Sigmoid colon (tissue), 7 donors: ENCODE results near the gene FOLR3. TPM values are rescaled to one million over a fixed set of nuclear protein-coding genes. Genes with fewer than 3 reads are reported as not detected.

ENCODE experiments used
- DNase-seq: peaks from one replicate; pipeline ENCODE4 v3.0.0-alpha.2; 2019
- H3K27ac ChIP-seq, 4 donors: fragments of 200-600 bp; sonication (generic); one replicate each; pipeline ENCODE4 v1.5.1; 2016 to 2019; ENCODE audit warnings: mild to moderate bottlenecking in 1 of 4
- H3K27me3 ChIP-seq, 3 donors: fragments of 200-600 bp; sonication (generic); one replicate each; pipeline ENCODE4 v1.5.1; 2019; ENCODE audit warnings: mild to moderate bottlenecking in 1 of 3
- H3K36me3 ChIP-seq, 4 donors: fragments of 200-600 bp; sonication (generic); one replicate each; pipeline ENCODE4 v1.5.1; 2016 to 2019
- H3K4me1 ChIP-seq, 4 donors: fragments of 200-600 bp; sonication (generic); one replicate each; pipeline ENCODE4 v1.5.1; 2017 to 2019
- H3K4me3 ChIP-seq, 4 donors: fragments of 200-600 bp; sonication (generic); one replicate each; pipeline ENCODE4 v1.5.1; 2017 to 2019; ENCODE audit warnings: mild to moderate bottlenecking in 2 of 4, moderate library complexity in 1 of 4
- H3K9me3 ChIP-seq, 4 donors: fragments of 200-600 bp in 3 of 4; sonication (generic) in 3 of 4; one replicate each; pipeline versions ENCODE4 v1.5.1 to v1.6.1; 2013 to 2019
- EP300 ChIP-seq, 4 donors: sonication (generic); formaldehyde crosslinking; IDR thresholded peaks; one replicate each; pipeline ENCODE4 v1.6.1; 2017; ENCODE audit warnings: antibody characterized with exemption in 4 of 4
- POLR2A ChIP-seq, 2 donors: fragments of 450-650 bp; IDR thresholded peaks; one replicate each; pipeline ENCODE4 v1.6.1; 2016; ENCODE audit warnings: antibody characterized with exemption in 2 of 2, mild to moderate bottlenecking in 2 of 2, moderate library complexity in 2 of 2
- POLR2AphosphoS5 ChIP-seq, 4 donors: sonication (generic); formaldehyde crosslinking; IDR thresholded peaks; one replicate each; pipeline ENCODE4 v1.6.1; 2017; ENCODE audit warnings: antibody characterized with exemption in 4 of 4
- WGBS, 2 donors: extraction: QIAGEN DNeasy Blood & Tissue Kit; methylation state at CpG; one replicate each; pipeline ENCODE4 v1.1.7; 2013; 5-methylcytosine and 5-hydroxymethylcytosine counted together
- intact Hi-C: fragments of 100-400 bp; cut with DNase I; formaldehyde crosslinking; loops from one replicate; pipeline ENCODE4 v1.15.1; 2023
- polyA plus RNA-seq, 3 donors: library from polyadenylated mRNA; stranded (reverse); fragments of 200-250 nt; gene quantifications; one replicate each; pipeline ENCODE4 v1.2.3, GENCODE V29; 2013
- total RNA-seq, 4 donors: library from RNA; depleted of rRNA; stranded (reverse); fragments of >200 nt; gene quantifications; one replicate each; pipeline ENCODE4 v1.1.0, GENCODE V29; 2016
- TF ChIP-seq, protein P1 (sequence below), 4 experiments: fragments of 450-650 bp in 3 of 4; fragments of 200-600 bp in 1 of 4; IDR thresholded peaks; one replicate each; pipeline ENCODE4 v1.5.1; 2016 to 2019; ENCODE audit warnings: antibody characterized with exemption in 4 of 4, mild to moderate bottlenecking in 3 of 4, moderate library complexity in 2 of 4
- donor health status: healthy with polysubstance abuse.
- donor health status: Bipolar disorder and iron deficiency.
- donor health status: healthy.

The FOLR3 gene
- total and polyA plus RNA-seq, 7 donors: 0.16 TPM; not detected in 6

DNA sequence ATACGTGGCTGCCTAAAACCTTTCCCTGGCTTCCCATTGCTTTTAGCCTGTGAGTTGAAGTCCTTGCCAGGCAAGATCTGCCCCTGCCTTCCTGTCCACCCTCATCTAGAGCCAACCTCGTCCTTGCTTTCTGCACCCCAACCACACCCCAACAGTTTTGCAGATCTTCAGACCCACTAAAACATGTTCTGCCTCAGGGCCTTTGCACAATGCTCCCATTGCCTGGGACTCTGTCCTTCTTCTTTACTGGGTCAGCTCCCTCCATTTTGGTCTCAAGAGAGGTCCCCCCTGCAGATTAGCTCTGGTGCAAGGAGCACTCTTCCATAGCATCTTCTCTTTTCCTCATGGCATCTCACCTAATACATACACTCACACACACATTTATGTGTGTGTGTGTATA is 14.6 kb upstream of the FOLR3 start:
- Histone ChIP-seq H3K27me3 (no peaks in the 10 kb centered on the region), H3K36me3 (no peaks in the 10 kb centered on the region), H3K27ac (no peak overlapping the region), H3K4me1 (no peaks in the 10 kb centered on the region), H3K9me3 (no peaks in the 10 kb centered on the region), H3K4me3 (no peak overlapping the region)
- intact Hi-C loops: no loop called here
- 84 to 86% methylated on average over 2 of the region's 2 CpGs for WGBS, 2 donors
- DNase-seq: no peak
- no peak for TF ChIP-seq EP300 (IDR thresholded peaks at IDR 0.05)
- TF ChIP-seq, protein P1, sequence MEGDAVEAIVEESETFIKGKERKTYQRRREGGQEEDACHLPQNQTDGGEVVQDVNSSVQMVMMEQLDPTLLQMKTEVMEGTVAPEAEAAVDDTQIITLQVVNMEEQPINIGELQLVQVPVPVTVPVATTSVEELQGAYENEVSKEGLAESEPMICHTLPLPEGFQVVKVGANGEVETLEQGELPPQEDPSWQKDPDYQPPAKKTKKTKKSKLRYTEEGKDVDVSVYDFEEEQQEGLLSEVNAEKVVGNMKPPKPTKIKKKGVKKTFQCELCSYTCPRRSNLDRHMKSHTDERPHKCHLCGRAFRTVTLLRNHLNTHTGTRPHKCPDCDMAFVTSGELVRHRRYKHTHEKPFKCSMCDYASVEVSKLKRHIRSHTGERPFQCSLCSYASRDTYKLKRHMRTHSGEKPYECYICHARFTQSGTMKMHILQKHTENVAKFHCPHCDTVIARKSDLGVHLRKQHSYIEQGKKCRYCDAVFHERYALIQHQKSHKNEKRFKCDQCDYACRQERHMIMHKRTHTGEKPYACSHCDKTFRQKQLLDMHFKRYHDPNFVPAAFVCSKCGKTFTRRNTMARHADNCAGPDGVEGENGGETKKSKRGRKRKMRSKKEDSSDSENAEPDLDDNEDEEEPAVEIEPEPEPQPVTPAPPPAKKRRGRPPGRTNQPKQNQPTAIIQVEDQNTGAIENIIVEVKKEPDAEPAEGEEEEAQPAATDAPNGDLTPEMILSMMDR (IDR thresholded peaks at IDR 0.05): no peak
- TF ChIP-seq POLR2A (IDR thresholded peaks at IDR 0.05): no peak
- TF ChIP-seq POLR2AphosphoS5 (IDR thresholded peaks at IDR 0.05): no peak

- TF ChIP-seq POLR2AphosphoS5 (IDR thresholded peaks at IDR 0.05): no peak
- no peak for TF ChIP-seq POLR2A (IDR thresholded peaks at IDR 0.05)
- no peak for TF ChIP-seq EP300 (IDR thresholded peaks at IDR 0.05)
- TF ChIP-seq, protein P1 (IDR thresholded peaks at IDR 0.05): no peak
- no peaks in the 10 kb centered on the region for H3K4me1 ChIP-seq
- no peak overlapping the region for H3K27ac ChIP-seq
- no peaks in the 10 kb centered on the region for H3K36me3 ChIP-seq
- no peak overlapping the region for H3K4me3 ChIP-seq
- no peaks in the 10 kb centered on the region for H3K9me3 ChIP-seq
- no peaks in the 10 kb centered on the region for H3K27me3 ChIP-seq
- intact Hi-C loops: no loop called here
- 88 to 94% methylated on average over 1 of the region's 1 CpG for WGBS, 2 donors
- DNase-seq: no peak
Observed at GRCh38 chr11:72122607-72123006, 12.9 kb upstream of the FOLR3 start.

DNA sequence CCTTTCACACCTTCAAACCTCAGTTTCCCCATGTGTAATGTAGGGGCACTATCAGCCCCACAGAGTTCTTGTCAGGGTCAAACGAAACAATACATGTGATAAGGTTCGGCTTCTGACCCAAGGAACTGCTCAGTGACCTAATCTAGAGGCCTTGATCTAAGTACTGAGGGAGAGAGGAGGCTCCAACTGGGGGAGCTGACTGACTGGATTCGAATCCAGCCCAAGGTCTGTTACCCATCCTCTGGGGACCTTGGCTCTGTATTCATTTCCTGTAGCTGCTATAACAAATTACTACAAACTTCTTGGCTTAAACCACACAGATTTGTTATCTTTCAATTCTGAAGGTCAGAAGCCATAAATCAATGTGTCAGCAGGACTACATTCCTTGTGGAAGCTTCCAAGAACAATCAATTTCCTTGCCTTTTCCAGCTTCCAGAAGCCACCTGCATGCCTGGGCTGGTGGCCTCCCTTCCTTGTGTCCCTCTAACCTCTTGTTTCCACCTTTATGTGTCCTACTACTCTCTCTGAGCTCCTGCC is 12.3 kb upstream of the FOLR3 start:
- TF ChIP-seq, protein P1 (IDR thresholded peaks at IDR 0.05): no peak
- TF ChIP-seq POLR2A (IDR thresholded peaks at IDR 0.05) (no peak), EP300 (IDR thresholded peaks at IDR 0.05) (no peak), POLR2AphosphoS5 (IDR thresholded peaks at IDR 0.05) (no peak)
- intact Hi-C loops: no loop called here
- no peaks in the 10 kb centered on the region for H3K36me3 ChIP-seq
- no peak overlapping the region for H3K27ac ChIP-seq
- H3K4me1 ChIP-seq: no peaks in the 10 kb centered on the region
- no peaks in the 10 kb centered on the region for H3K9me3 ChIP-seq
- H3K4me3 ChIP-seq: no peak overlapping the region
- no peaks in the 10 kb centered on the region for H3K27me3 ChIP-seq
- 74 to 80% methylated on average over 3 of the region's 3 CpGs for WGBS, 2 donors
- DNase-seq: no peak

GRCh38 chr11:72124046-72124445 is 11.5 kb upstream of the FOLR3 start:
- intact Hi-C loops: no loop called here
- H3K27ac ChIP-seq: no peak overlapping the region
- DNase-seq: no peak
- H3K4me3 ChIP-seq: no peak overlapping the region
- H3K9me3 ChIP-seq: peaks cover 0 to 4% (median 0%) of the 10 kb centered on the region in 4 donors
- H3K36me3 ChIP-seq: no peaks in the 10 kb centered on the region
- TF ChIP-seq POLR2A (IDR thresholded peaks at IDR 0.05): no peak
- TF ChIP-seq EP300 (IDR thresholded peaks at IDR 0.05): no peak
- no peak for TF ChIP-seq POLR2AphosphoS5 (IDR thresholded peaks at IDR 0.05)
- TF ChIP-seq, protein P1 (IDR thresholded peaks at IDR 0.05): no peak
- no peaks in the 10 kb centered on the region for H3K27me3 ChIP-seq
- WGBS, 2 donors: 94 to 96% methylated on average over 6 of the region's 6 CpGs
- H3K4me1 ChIP-seq: no peaks in the 10 kb centered on the region

- H3K9me3 ChIP-seq: peaks cover 0 to 4% (median 0%) of the 10 kb centered on the region in 4 donors
- H3K4me3 ChIP-seq: no peak overlapping the region
- WGBS, 2 donors: 33 to 66% methylated on average over 1 of the region's 1 CpG
- H3K27me3 ChIP-seq: no peaks in the 10 kb centered on the region
- no peaks in the 10 kb centered on the region for H3K36me3 ChIP-seq
- H3K27ac ChIP-seq: no peak overlapping the region
- no peak for DNase-seq
- TF ChIP-seq EP300 (IDR thresholded peaks at IDR 0.05) (no peak), POLR2A (IDR thresholded peaks at IDR 0.05) (no peak), POLR2AphosphoS5 (IDR thresholded peaks at IDR 0.05) (no peak)
- TF ChIP-seq, protein P1 (IDR thresholded peaks at IDR 0.05): no peak
- no peaks in the 10 kb centered on the region for H3K4me1 ChIP-seq
- intact Hi-C loops: no loop called here
Observed at GRCh38 chr11:72125956-72126355, 9.6 kb upstream of the FOLR3 start.
